Gastrocnemius medialis (tissue), 4 donors: ENCODE measurements around the gene CNNM4. TPM values are rescaled to one million over a fixed set of nuclear protein-coding genes. Genes with fewer than 3 reads are reported as not detected.

Experiments used
- ATAC-seq, 2 donors: fragments of 150-250 bp; one replicate each; pipeline ENCODE4 v1.9.1; 2016
- DNase-seq, 2 donors: peaks; one replicate each; pipeline ENCODE4 v3.0.0-alpha.2; 2019
- H3K27ac ChIP-seq, 4 donors: fragments of 200-600 bp; sonication (generic); 1 replicate in 1 of 4; 2 replicates in 3 of 4; pipeline ENCODE4 v1.5.1; 2016 to 2018; ENCODE audit warnings: mild to moderate bottlenecking in 2 of 4, moderate library complexity in 1 of 4
- H3K27me3 ChIP-seq, 3 donors: fragments of 200-600 bp; sonication (generic) in 2 of 3; 1 replicate in 1 of 3; 2 replicates in 2 of 3; pipeline versions ENCODE4 v1.5.1 to v1.6.0; 2016 to 2019; ENCODE audit warnings: mild to moderate bottlenecking in 1 of 3, moderate library complexity in 1 of 3
- H3K36me3 ChIP-seq, 2 donors: fragments of 200-600 bp; sonication (generic) in 1 of 2; one replicate each; pipeline ENCODE4 v1.5.1; 2017 to 2018
- H3K4me1 ChIP-seq, 2 donors: fragments of 200-600 bp; sonication (generic) in 1 of 2; one replicate each; pipeline ENCODE4 v1.5.1; 2016 to 2017; ENCODE audit warnings: mild to moderate bottlenecking in 2 of 2
- H3K4me3 ChIP-seq, 4 donors: fragments of 200-600 bp; sonication (generic) in 3 of 4; 1 replicate in 1 of 4; 2 replicates in 3 of 4; pipeline ENCODE4 v1.5.1; 2016 to 2019; ENCODE audit warnings: mild to moderate bottlenecking in 2 of 4
- H3K9me3 ChIP-seq, 3 donors: fragments of 200-600 bp; sonication (generic) in 2 of 3; 1 replicate in 1 of 3; 2 replicates in 2 of 3; pipeline ENCODE4 v1.5.1; 2016 to 2019
- CTCF ChIP-seq, 5 experiments: fragments of 450-650 bp in 3 of 5; fragments of 200-600 bp in 2 of 5; sonication (generic) in 2 of 5; IDR thresholded peaks in 4 of 5; conservative IDR thresholded peaks in 1 of 5; 1 replicate in 4 of 5; 2 replicates in 1 of 5; pipeline ENCODE4 v1.5.1; 2016 to 2019; ENCODE audit warnings: antibody characterized with exemption in 5 of 5, mild to moderate bottlenecking in 3 of 5, moderate library complexity in 3 of 5
- POLR2A ChIP-seq, 2 donors: fragments of 450-650 bp; IDR thresholded peaks; one replicate each; pipeline ENCODE4 v1.6.1; 2017; ENCODE audit warnings: antibody characterized with exemption in 2 of 2, mild to moderate bottlenecking in 2 of 2, moderate library complexity in 2 of 2
- in situ Hi-C, 4 donors: fragments of 200-750 bp; cut with MboI; loops; one replicate each; pipeline versions ENCODE4 v1.15.0 to v1.8.0; 2017; ENCODE audit warnings: low sequenced_read_pairs in 4 of 4
- intact Hi-C: fragments of 100-400 bp; cut with DNase I; formaldehyde crosslinking; loops from one replicate; pipeline ENCODE4 v1.15.1; 2023; ENCODE audit warnings: low total_unique reads
- total RNA-seq, 4 donors: library from RNA; depleted of rRNA; stranded (reverse); fragments of >200 nt; gene quantifications; one replicate each; pipeline versions ENCODE4 v1.1.0 to v1.2.3, GENCODE V29; 2016

The CNNM4 gene
- total RNA-seq, 4 donors from 2014 or later = 5.4 to 20.1 (median 9.1) TPM

GRCh38 chr2:96770442-96771202, 9.9 kb downstream of the CNNM4 start:
- DNase-seq = no peak
- no peaks in the 10 kb centered on the region for H3K27me3 ChIP-seq
- ATAC-seq = peak; percentile 17 to 18
- intact Hi-C loops = loop anchor here (1.0 to 2.0 kb wide), 3 partner anchors 18 to 72 kb away; no protein-coding TSS in a partner anchor
- no peak overlapping the region for H3K4me3 ChIP-seq
- H3K4me1 ChIP-seq = peaks cover 27 to 29% of the 10 kb centered on the region in 2 donors
- H3K27ac ChIP-seq = peak overlapping the region; percentile 89 to 95 (median 92)
- in situ Hi-C loops = no loop called here
- TF ChIP-seq CTCF (IDR thresholded peaks at IDR 0.05 in 4 of 5, conservative IDR thresholded peaks at IDR 0.05 in 1 of 5) (no peak), POLR2A (IDR thresholded peaks at IDR 0.05) (no peak)
- H3K9me3 ChIP-seq = no peaks in the 10 kb centered on the region
- H3K36me3 ChIP-seq = no peaks in the 10 kb centered on the region

- DNase-seq = no peak
- Histone ChIP-seq H3K4me1 (peaks cover 27 to 29% of the 10 kb centered on the region in 2 donors), H3K27ac (peak overlapping the region; percentile 89 to 95 (median 92)), H3K4me3 (no peak overlapping the region), H3K36me3 (no peaks in the 10 kb centered on the region), H3K27me3 (no peaks in the 10 kb centered on the region), H3K9me3 (no peaks in the 10 kb centered on the region)
- intact Hi-C loops (loop anchor here (2.0 kb wide), 2 partner anchors 29 to 71 kb away; no protein-coding TSS in a partner anchor), in situ Hi-C loops (no loop called here)
- no peak for ATAC-seq
- no peak for TF ChIP-seq POLR2A (IDR thresholded peaks at IDR 0.05)
- no peak for TF ChIP-seq CTCF (IDR thresholded peaks at IDR 0.05 in 4 of 5, conservative IDR thresholded peaks at IDR 0.05 in 1 of 5)
Measured at GRCh38 chr2:96771796-96772618, 11.3 kb downstream of the CNNM4 start.

GRCh38 chr2:96772903-96773671, 12.4 kb downstream of the CNNM4 start:
- in situ Hi-C loops = no loop called here
- Histone ChIP-seq H3K4me1 (peaks cover 31% of the 10 kb centered on the region in 2 donors), H3K27me3 (no peaks in the 10 kb centered on the region), H3K9me3 (no peaks in the 10 kb centered on the region), H3K36me3 (no peaks in the 10 kb centered on the region), H3K4me3 (no peak overlapping the region), H3K27ac (no peak overlapping the region)
- no peak for DNase-seq
- TF ChIP-seq CTCF (IDR thresholded peaks at IDR 0.05 in 4 of 5, conservative IDR thresholded peaks at IDR 0.05 in 1 of 5) (no peak), POLR2A (IDR thresholded peaks at IDR 0.05) (no peak)
- no peak for ATAC-seq
- intact Hi-C loops = no loop called here

GRCh38 chr2:96773922-96774321, 13.2 kb downstream of the CNNM4 start:
- Histone ChIP-seq H3K27ac (no peak overlapping the region), H3K4me3 (no peak overlapping the region), H3K36me3 (no peaks in the 10 kb centered on the region), H3K9me3 (no peaks in the 10 kb centered on the region), H3K4me1 (peaks cover 31% of the 10 kb centered on the region in 2 donors), H3K27me3 (no peaks in the 10 kb centered on the region)
- in situ Hi-C loops (no loop called here), intact Hi-C loops (no loop called here)
- ATAC-seq (no peak), DNase-seq (no peak)
- no peak for TF ChIP-seq CTCF (IDR thresholded peaks at IDR 0.05 in 4 of 5, conservative IDR thresholded peaks at IDR 0.05 in 1 of 5)
- TF ChIP-seq POLR2A (IDR thresholded peaks at IDR 0.05) = no peak
